H1 (cell line): ENCODE data around the gene VGLL3. TPM values are rescaled to one million over a fixed set of nuclear protein-coding genes. Genes with fewer than 3 reads are reported as not detected.
"Not testable (repeated sequence)": the region's sequence is repeated elsewhere in the genome, so short reads cannot be mapped to it uniquely, and the experiment has no call there.

ENCODE experiments used
- CTCF ChIA-PET: fragments of 300-600 bp; sonication (Branson Sonifier 250); formaldehyde crosslinking; loops from one replicate; lab custom pipeline; 2021; ENCODE audit not compliant: partially characterized antibody; lab: Charles Lee
- POLR2A ChIA-PET: fragments of 300-600 bp; sonication (Branson Sonifier 250); formaldehyde crosslinking; loops from one replicate; lab custom pipeline; 2021; ENCODE audit warnings: inconsistent platforms; ENCODE audit not compliant: partially characterized antibody; lab: Charles Lee
- DNase-seq, 2 experiments: peaks; one replicate each; pipeline versions ENCODE4 v3.0.0 to v3.0.0-alpha.2; 2010 to 2022; ENCODE audit warnings: low spot score in 2 of 2, low read depth in 1 of 2, mixed read lengths in 1 of 2
- FAIRE-seq: peaks from 2 replicates; lab custom pipeline; 2011; peaks lifted over from hg19 to GRCh38; lab: Jason Lieb, UNC
- H2AFZ ChIP-seq: 2 replicates; pipeline ENCODE4 v1.8.1; 2012; ENCODE audit warnings: low read length, inconsistent platforms
- H2AK5ac ChIP-seq: 2 replicates; pipeline ENCODE4 v1.6.1; 2013; ENCODE audit warnings: low read depth, low read length
- H2BK120ac ChIP-seq: replicated peaks from 2 replicates; pipeline ENCODE3; 2013; ENCODE audit warnings: low read depth, low read length, inconsistent platforms
- H2BK12ac ChIP-seq: 2 replicates; pipeline ENCODE4 v1.6.1; 2013; ENCODE audit warnings: low read depth, low read length
- H2BK15ac ChIP-seq: 2 replicates; pipeline ENCODE4 v1.6.1; 2013; ENCODE audit warnings: low read length
- H2BK20ac ChIP-seq: 2 replicates; pipeline ENCODE4 v1.6.1; 2013; ENCODE audit warnings: low read length
- H2BK5ac ChIP-seq: 2 replicates; pipeline ENCODE4 v1.6.1; 2013; ENCODE audit warnings: low read depth, low read length
- H3K14ac ChIP-seq: 2 replicates; pipeline ENCODE4 v1.6.1; 2013; ENCODE audit warnings: inconsistent platforms; ENCODE audit not compliant: insufficient read length
- H3K18ac ChIP-seq: 2 replicates; pipeline ENCODE4 v1.6.1; 2013; ENCODE audit warnings: low read length; ENCODE audit errors: extremely low read depth
- H3K23ac ChIP-seq: 2 replicates; pipeline ENCODE4 v1.6.1; 2013; ENCODE audit warnings: inconsistent platforms; ENCODE audit not compliant: insufficient read length
- H3K23me2 ChIP-seq: 2 replicates; pipeline ENCODE4 v1.6.1; 2013; ENCODE audit warnings: low read depth, low read length
- H3K27ac ChIP-seq: 2 replicates; pipeline ENCODE4 v1.6.1; 2011; ENCODE audit warnings: low read depth, low read length, inconsistent platforms
- H3K27me3 ChIP-seq, 4 experiments: replicated peaks in 1 of 4; 1 replicate in 1 of 4; 2 replicates in 3 of 4; pipeline versions ENCODE4 v1.6.1 to v1.8.1; 2011 to 2013; ENCODE audit warnings: low read length in 3 of 4, mild to moderate bottlenecking in 3 of 4, inconsistent platforms in 2 of 4, mixed read lengths in 2 of 4, moderate library complexity in 1 of 4; ENCODE audit not compliant: control insufficient read depth in 3 of 4, insufficient read depth in 3 of 4; ENCODE audit errors: extremely low read depth in 1 of 4
- H3K36me3 ChIP-seq, 4 experiments: 2 replicates each; pipeline versions ENCODE4 v1.6.1 to v1.8.1; 2011 to 2013; ENCODE audit warnings: mild to moderate bottlenecking in 4 of 4, low read length in 3 of 4, moderate library complexity in 2 of 4, control low read depth in 1 of 4, inconsistent platforms in 1 of 4; ENCODE audit not compliant: insufficient read depth in 4 of 4, control insufficient read depth in 2 of 4
- H3K4ac ChIP-seq: replicated peaks from 2 replicates; pipeline ENCODE3; 2013; ENCODE audit warnings: low read length, low read depth, mixed read lengths, inconsistent platforms; ENCODE audit not compliant: insufficient read length
- H3K4me1 ChIP-seq, 4 experiments: replicated peaks in 1 of 4; 1 replicate in 1 of 4; 2 replicates in 3 of 4; pipeline versions ENCODE4 v1.6.1 to v1.8.1; 2011 to 2013; ENCODE audit warnings: low read length in 3 of 4, inconsistent platforms in 2 of 4, mixed read lengths in 1 of 4; ENCODE audit not compliant: insufficient read depth in 4 of 4, control insufficient read depth in 3 of 4
- H3K4me2 ChIP-seq, 2 experiments: 2 replicates each; pipeline versions ENCODE4 v1.6.1 to v1.8.1; 2011 to 2013; ENCODE audit warnings: low read depth in 2 of 2, low read length in 2 of 2, control low read depth in 1 of 2, inconsistent platforms in 1 of 2, mild to moderate bottlenecking in 1 of 2; ENCODE audit not compliant: insufficient read depth in 1 of 2
- H3K4me3 ChIP-seq, 4 experiments: fragments of 200-600, 300-600 bp in 1 of 4; sonication (generic), shearing (Covaris generic), sonication (Bioruptor Twin) in 1 of 4; 2 replicates each; pipeline versions ENCODE4 v1.5.1 to v1.8.1; 2011 to 2016; ENCODE audit warnings: low read length in 4 of 4, low read depth in 3 of 4, control low read depth in 2 of 4, inconsistent platforms in 2 of 4, mild to moderate bottlenecking in 2 of 4, mixed read lengths in 1 of 4, moderate library complexity in 1 of 4; ENCODE audit not compliant: insufficient read depth in 2 of 4; ENCODE audit errors: extremely low read depth in 1 of 4
- H3K56ac ChIP-seq: replicated peaks from 2 replicates; pipeline ENCODE3; 2013; ENCODE audit warnings: low read depth, mild to moderate bottlenecking, mixed read lengths, low read length, inconsistent platforms; ENCODE audit not compliant: insufficient read length
- H3K79me1 ChIP-seq: 2 replicates; pipeline ENCODE4 v1.6.1; 2013; ENCODE audit warnings: low read depth, low read length, control low read depth
- H3K79me2 ChIP-seq, 2 experiments: 2 replicates each; pipeline versions ENCODE4 v1.6.1 to v1.8.1; 2012 to 2013; ENCODE audit warnings: low read length in 2 of 2, mild to moderate bottlenecking in 2 of 2, inconsistent platforms in 1 of 2; ENCODE audit not compliant: insufficient read depth in 2 of 2, control insufficient read depth in 1 of 2
- H3K9ac ChIP-seq, 4 experiments: replicated peaks in 1 of 4; 1 replicate in 1 of 4; 2 replicates in 3 of 4; pipeline versions ENCODE4 v1.6.1 to v1.8.1; 2011 to 2013; ENCODE audit warnings: low read depth in 3 of 4, low read length in 3 of 4, control low read depth in 2 of 4, mild to moderate bottlenecking in 2 of 4, moderate library complexity in 2 of 4, inconsistent platforms in 1 of 4; ENCODE audit errors: extremely low read depth in 1 of 4
- H3K9me3 ChIP-seq, 2 experiments: 2 replicates each; pipeline versions ENCODE4 v1.6.1 to v1.8.1; 2012 to 2013; ENCODE audit warnings: mild to moderate bottlenecking in 2 of 2, moderate library complexity in 2 of 2, control low read depth in 1 of 2, inconsistent platforms in 1 of 2, low read depth in 1 of 2, low read length in 1 of 2, mixed read lengths in 1 of 2; ENCODE audit not compliant: insufficient read depth in 2 of 2
- H4K20me1 ChIP-seq, 2 experiments: replicated peaks in 1 of 2; 2 replicates each; pipeline versions ENCODE3 to v1.8.1; 2011 to 2013; ENCODE audit warnings: inconsistent platforms in 2 of 2, low read length in 2 of 2, mild to moderate bottlenecking in 1 of 2; ENCODE audit not compliant: insufficient read depth in 2 of 2, control insufficient read depth in 1 of 2
- H4K5ac ChIP-seq: 2 replicates; pipeline ENCODE4 v1.6.1; 2013; ENCODE audit warnings: low read length, low read depth, mixed read lengths, inconsistent platforms; ENCODE audit not compliant: insufficient read length
- H4K8ac ChIP-seq: 2 replicates; pipeline ENCODE4 v1.8.0; 2013; ENCODE audit warnings: mild to moderate bottlenecking, moderate library complexity, low read length, inconsistent platforms; ENCODE audit not compliant: insufficient read depth; ENCODE audit errors: extremely low read depth
- H4K91ac ChIP-seq: replicated peaks from 2 replicates; pipeline ENCODE3; 2013; ENCODE audit warnings: low read length, mixed read lengths, inconsistent platforms; ENCODE audit not compliant: insufficient read length
- WGBS, 2 experiments: shearing (Covaris generic) in 1 of 2; methylation state at CpG; one replicate each; pipeline versions ENCODE4 v1.1.6 to v1.1.7; 2013 to 2015; ENCODE audit warnings: low lambda C conversion rate in 2 of 2, mixed read lengths in 2 of 2, inconsistent platforms in 1 of 2, low coverage in 1 of 2, missing lambda C conversion rate in 1 of 2; ENCODE audit not compliant: insufficient replicate concordance in 2 of 2, insufficient coverage in 1 of 2, insufficient read length in 1 of 2; ENCODE audit errors: extremely low coverage in 1 of 2, missing lambda C conversion rate in 1 of 2; 5-methylcytosine and 5-hydroxymethylcytosine counted together
- polyA plus RNA-seq, 7 experiments: library from polyadenylated mRNA; depleted of rRNA in 3 of 7; stranded (reverse) in 5 of 7; unstranded in 2 of 7; fragments of >200 nt in 5 of 7; fragments of 200-250 nt in 2 of 7; gene quantifications; 1 replicate in 5 of 7; 2 replicates in 1 of 7; 4 replicates in 1 of 7; pipeline versions ENCODE4 v1.2.1 to v1.2.3, GENCODE V29; 2011 to 2013; ENCODE audit warnings: missing spikeins in 2 of 7, mixed read lengths in 2 of 7
- total RNA-seq: library from RNA; stranded (reverse); fragmentation: NEBNext Ultra II Directional; extraction: Animal tissue kit (Norgen Biotek cat#: 25700); gene quantifications from 2 replicates; pipeline ENCODE4 v1.2.1, GENCODE V29; 2021

Gene VGLL3
- total and polyA plus RNA-seq, 2 of the 8 experiments (the other 6 are each of a cell fraction or from before 2014, with no cell fraction given): 13.4 to 24.2 TPM

- CTCF ChIA-PET: interaction anchor here (1.3 to 1.6 kb wide), 2 partner anchors 22 to 35 kb away, joined by 3 read pairs; no protein-coding TSS in a partner anchor
- not testable (repeated sequence) for H2BK120ac ChIP-seq
Measured at GRCh38 chr3:87017370-87017769, 26.4 kb upstream of the VGLL3 start.

More at GRCh38 chr3:87017370-87017769, 26.4 kb upstream of the VGLL3 start:
- H3K9ac ChIP-seq, H3K27ac ChIP-seq, H2BK15ac ChIP-seq, H4K20me1 ChIP-seq, H3K4ac ChIP-seq, H4K5ac ChIP-seq, H2AK5ac ChIP-seq, H3K56ac ChIP-seq, H3K79me1 ChIP-seq, H3K79me2 ChIP-seq, H2BK12ac ChIP-seq, POLR2A ChIA-PET, H3K27me3 ChIP-seq, H2BK20ac ChIP-seq, H3K23me2 ChIP-seq, H3K4me3 ChIP-seq, H4K91ac ChIP-seq, H2BK5ac ChIP-seq, H3K18ac ChIP-seq, H3K4me1 ChIP-seq, DNase-seq, H3K14ac ChIP-seq, H3K23ac ChIP-seq, H3K9me3 ChIP-seq, H2AFZ ChIP-seq, FAIRE-seq, H4K8ac ChIP-seq, H3K36me3 ChIP-seq, H3K4me2 ChIP-seq: not testable (repeated sequence)
- WGBS, 2 experiments: 81% methylated on average over 6 of the region's 6 CpGs; no CpG with 5 or more reads in 1 of the 2 experiments
